ENCODE data around the gene IZUMO1R.
A peak's percentile ranks its signal among the peaks of the same experiment; 100 is the strongest.

Gene IZUMO1R

DNA sequence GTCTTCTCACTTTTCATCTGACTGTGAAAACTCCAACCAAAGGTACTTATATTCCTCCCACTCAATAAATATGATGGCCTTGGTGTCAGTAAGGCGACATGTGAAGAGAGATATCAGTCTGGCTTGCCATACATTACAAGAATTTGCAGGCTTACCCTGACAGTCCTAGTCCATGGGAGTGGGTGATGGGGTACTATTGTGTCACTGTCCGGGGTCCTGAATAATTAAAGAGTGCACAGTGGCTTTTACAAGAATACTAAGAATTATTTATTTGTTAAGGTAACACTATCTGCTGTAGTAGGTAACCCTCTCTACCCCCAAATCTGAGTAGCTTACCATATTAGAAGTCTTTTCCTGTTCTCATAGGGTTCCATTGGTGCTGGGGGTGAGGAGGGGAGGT, 23.1 kb upstream of the IZUMO1R start:
- H3K4me3 ChIP-seq (ENCODE audit: low read depth, low read length): no peak overlapping the region
- TF ChIP-seq, protein P1, sequence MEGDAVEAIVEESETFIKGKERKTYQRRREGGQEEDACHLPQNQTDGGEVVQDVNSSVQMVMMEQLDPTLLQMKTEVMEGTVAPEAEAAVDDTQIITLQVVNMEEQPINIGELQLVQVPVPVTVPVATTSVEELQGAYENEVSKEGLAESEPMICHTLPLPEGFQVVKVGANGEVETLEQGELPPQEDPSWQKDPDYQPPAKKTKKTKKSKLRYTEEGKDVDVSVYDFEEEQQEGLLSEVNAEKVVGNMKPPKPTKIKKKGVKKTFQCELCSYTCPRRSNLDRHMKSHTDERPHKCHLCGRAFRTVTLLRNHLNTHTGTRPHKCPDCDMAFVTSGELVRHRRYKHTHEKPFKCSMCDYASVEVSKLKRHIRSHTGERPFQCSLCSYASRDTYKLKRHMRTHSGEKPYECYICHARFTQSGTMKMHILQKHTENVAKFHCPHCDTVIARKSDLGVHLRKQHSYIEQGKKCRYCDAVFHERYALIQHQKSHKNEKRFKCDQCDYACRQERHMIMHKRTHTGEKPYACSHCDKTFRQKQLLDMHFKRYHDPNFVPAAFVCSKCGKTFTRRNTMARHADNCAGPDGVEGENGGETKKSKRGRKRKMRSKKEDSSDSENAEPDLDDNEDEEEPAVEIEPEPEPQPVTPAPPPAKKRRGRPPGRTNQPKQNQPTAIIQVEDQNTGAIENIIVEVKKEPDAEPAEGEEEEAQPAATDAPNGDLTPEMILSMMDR (IDR thresholded peaks at IDR 0.05; ENCODE audit: insufficient read depth, low read depth, low read length, missing control alignments): no peak
- DNase-seq (ENCODE audit: low read depth): no peak

DNA sequence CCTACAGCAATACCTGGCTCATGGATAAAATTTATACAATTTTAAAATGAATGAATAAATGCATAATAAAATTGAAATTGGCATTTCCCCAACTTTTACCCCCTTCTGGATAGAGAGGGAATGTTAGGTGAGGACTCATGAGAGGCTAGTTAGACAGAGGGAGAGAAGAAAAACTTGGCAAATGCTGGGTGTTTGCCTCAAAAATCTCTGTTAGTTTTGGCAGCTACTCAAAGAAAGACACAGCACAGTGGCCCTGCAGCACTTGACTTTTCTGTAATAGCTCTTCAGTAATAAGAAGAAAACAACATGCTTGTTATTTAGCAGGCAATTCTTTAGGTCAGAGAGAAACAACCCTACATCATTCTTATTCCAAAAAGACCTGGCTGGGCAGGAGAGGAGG, 20.7 kb upstream of the IZUMO1R start:
- no peak for DNase-seq (ENCODE audit: low read depth)
- TF ChIP-seq, protein P1 (IDR thresholded peaks at IDR 0.05; ENCODE audit: insufficient read depth, low read depth, low read length, missing control alignments): no peak
- no peak overlapping the region for H3K4me3 ChIP-seq (ENCODE audit: low read depth, low read length)

DNA sequence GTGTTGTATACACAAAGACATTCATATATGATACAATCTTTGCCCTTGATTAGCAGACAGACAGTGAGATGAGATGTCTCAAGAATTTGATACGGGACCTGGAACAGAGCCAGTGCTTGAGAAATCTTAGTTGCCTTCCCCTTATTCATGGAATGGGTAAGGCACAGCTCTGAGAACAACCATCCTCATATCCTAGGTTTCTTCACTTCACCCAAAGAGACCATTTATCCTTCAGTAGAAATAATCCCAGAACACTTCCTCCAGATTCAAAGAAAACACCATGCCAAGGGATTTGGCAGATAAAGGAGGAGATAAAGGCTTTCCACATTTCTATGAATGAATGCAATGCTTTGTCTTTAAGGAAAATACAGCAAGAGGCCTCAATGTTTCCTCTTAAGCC, 8.8 kb upstream of the IZUMO1R start:
- no peak overlapping the region for H3K4me3 ChIP-seq (ENCODE audit: low read depth, low read length)
- no peak for DNase-seq (ENCODE audit: low read depth)
- TF ChIP-seq, protein P1 (IDR thresholded peaks at IDR 0.05; ENCODE audit: insufficient read depth, low read depth, low read length, missing control alignments): no peak

DNA sequence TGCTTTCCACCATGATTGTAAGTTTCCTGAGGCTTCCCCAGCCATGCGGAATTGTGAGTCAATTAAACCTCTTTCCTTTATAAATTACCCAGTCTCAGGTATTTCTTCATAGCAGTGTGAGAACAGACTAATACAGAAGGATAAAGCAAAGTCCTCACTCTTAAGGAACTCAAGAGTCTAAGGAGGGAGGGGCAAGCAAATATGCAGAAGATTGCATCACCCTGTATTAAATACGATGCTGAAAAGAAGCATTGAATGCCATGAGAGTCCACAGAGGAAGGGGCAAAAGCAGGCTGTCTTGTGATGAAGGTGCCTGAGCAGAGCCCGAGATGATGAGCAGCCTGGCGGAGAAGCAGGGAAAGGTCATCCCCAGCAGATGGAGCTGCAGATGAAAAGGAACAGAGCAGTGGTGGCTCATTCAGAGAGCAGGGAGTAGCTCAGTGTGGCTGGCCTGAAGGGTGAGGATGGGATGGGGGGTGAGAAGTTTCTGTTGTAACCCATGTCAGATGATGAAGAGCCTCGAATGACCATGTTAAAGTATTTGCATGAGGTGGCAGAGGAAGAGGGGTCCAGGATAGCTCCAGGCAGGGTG, 6.3 kb upstream of the IZUMO1R start:
- peak; percentile 10 for DNase-seq (ENCODE audit: low read depth)
- H3K4me3 ChIP-seq (ENCODE audit: low read depth, low read length): no peak overlapping the region
- TF ChIP-seq, protein P1 (IDR thresholded peaks at IDR 0.05; ENCODE audit: insufficient read depth, low read depth, low read length, missing control alignments): peak; percentile 20

DNA sequence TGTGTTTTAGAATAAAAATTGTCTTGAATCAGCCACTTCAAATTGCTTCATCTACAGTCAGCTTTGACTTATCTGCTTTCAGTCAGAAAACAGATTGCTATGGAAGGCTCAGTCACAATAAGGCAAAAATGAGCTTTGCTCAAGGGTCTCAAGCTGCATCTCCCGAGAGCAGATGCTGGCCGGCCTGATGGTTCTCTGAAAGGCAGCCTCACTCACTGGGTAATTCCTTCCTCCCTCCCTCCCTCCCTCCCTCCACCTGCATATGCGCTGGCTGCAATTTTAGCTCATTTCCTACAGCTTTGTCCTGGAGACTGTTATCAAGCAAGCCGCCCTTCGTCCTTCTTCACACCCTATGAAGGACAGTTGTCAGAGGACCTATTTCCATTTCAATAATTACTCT, 1.6 kb upstream of the IZUMO1R start:
- no peak for DNase-seq (ENCODE audit: low read depth)
- TF ChIP-seq, protein P1 (IDR thresholded peaks at IDR 0.05; ENCODE audit: insufficient read depth, low read depth, low read length, missing control alignments): no peak
- H3K4me3 ChIP-seq (ENCODE audit: low read depth, low read length): no peak overlapping the region

DNA sequence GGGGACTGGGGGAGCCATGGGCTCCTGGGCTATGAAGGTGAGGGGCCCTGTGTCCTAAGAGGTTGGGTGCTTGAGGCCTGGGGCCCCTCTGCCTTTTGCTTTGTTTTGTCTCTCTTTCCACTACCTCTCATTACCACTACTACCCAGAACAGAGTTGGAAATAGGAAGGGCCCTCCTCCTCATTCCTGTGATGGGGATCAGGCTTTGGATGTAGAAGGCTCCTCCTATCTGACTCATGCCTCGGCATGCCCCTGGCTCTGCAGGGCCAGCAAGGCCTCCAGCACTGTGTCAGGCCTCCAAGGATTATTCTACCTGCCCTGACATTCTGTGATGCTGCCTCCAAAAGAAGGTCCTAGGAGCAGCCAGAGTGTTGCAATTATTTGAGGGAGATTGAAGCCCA, 766 bp downstream of the IZUMO1R start:
- TF ChIP-seq, protein P1 (IDR thresholded peaks at IDR 0.05; ENCODE audit: insufficient read depth, low read depth, low read length, missing control alignments): no peak
- no peak overlapping the region for H3K4me3 ChIP-seq (ENCODE audit: low read depth, low read length)
- DNase-seq (ENCODE audit: low read depth): no peak

DNA sequence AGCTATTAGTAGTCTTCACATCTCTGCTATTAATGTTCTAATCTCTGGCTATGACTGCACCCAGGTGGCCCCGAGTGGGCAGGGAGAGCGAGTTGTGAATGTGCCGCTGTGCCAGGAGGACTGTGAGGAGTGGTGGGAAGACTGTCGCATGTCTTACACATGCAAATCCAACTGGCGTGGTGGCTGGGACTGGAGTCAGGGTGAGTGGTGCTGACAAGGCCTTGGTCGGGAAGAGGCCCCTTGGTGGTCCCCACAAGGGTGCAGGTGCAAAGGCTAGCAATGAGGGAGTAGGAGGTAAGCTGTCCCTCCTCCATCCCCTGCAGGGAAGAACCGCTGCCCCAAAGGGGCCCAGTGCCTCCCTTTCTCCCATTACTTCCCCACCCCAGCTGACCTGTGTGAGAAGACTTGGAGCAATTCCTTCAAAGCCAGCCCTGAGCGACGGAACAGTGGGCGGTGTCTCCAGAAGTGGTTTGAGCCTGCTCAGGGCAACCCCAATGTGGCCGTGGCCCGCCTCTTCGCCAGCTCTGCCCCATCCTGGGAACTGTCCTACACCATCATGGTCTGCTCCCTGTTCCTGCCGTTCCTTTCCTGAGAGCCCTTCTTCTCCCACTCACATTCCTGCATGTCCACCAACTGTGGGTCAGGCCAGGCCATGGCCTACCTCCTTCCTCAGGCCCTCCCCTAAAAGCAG, 2.9 kb downstream of the IZUMO1R start:
- TF ChIP-seq, protein P1 (IDR thresholded peaks at IDR 0.05; ENCODE audit: insufficient read depth, low read depth, low read length, missing control alignments): no peak
- no peak for DNase-seq (ENCODE audit: low read depth)
- no peak overlapping the region for H3K4me3 ChIP-seq (ENCODE audit: low read depth, low read length)
